ENCODE data around the gene FCN3.

DNA sequence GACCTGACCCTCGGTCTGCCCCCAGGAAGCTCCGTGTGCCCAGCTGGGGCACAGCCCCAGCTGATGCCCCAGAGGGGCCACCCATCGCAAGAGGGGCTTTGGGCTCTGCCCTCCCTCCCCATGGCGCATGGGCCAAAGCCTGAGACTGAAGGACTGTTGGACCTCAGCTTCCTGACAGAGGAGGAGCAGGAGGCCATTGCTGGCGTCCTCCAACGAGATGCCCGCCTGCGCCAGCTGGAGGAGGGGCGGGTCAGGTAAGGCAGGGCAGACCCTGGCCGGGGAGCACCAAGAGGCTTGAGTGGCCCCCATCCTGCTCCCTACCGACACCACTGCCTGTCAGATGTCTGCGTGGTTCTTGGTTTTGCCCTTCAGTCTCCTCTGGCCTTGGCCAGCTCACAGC, 29.4 kb downstream of the FCN3 start:
- TF ChIP-seq EZH2 (IDR thresholded peaks at IDR 0.05): no peak
- no peak for TF ChIP-seq POLR2AphosphoS5 (IDR thresholded peaks at IDR 0.05; ENCODE audit: borderline replicate concordance, low read depth, low read length)
- TF ChIP-seq FOXP2 (optimal IDR thresholded peaks at IDR 0.05; ENCODE audit: control extremely low read depth, extremely low read length, insufficient read depth): no peak

All from SK-N-MC (cell line).